MG63 (cell line): ENCODE results near the gene KIRREL1. TPM values are rescaled to one million over a fixed set of nuclear protein-coding genes. Genes with fewer than 3 reads are reported as not detected.

Experiments used
- DNase-seq: peaks from one replicate; pipeline ENCODE4 v3.0.0-alpha.2; 2020
- H3K27me3 ChIP-seq: fragments of 250-450 bp; sonication (Bioruptor Pico); 2 replicates; pipeline ENCODE4 v1.5.1; 2020; ENCODE audit warnings: mild to moderate bottlenecking, moderate library complexity
- H3K36me3 ChIP-seq: fragments of 250-450 bp; sonication (Bioruptor Pico); 2 replicates; pipeline ENCODE4 v1.5.1; 2020; ENCODE audit warnings: mild to moderate bottlenecking, moderate library complexity
- H3K4me3 ChIP-seq: fragments of 250-450 bp; sonication (Bioruptor Pico); 2 replicates; pipeline ENCODE4 v1.5.1; 2020; ENCODE audit warnings: mild to moderate bottlenecking, moderate library complexity
- H3K9me3 ChIP-seq: fragments of 250-450 bp; sonication (Bioruptor Pico); 2 replicates; pipeline ENCODE4 v1.5.1; 2020; ENCODE audit warnings: mild to moderate bottlenecking, moderate library complexity
- total RNA-seq: library from RNA; depleted of rRNA; stranded (reverse); fragments of >200 nt; shearing (Covaris generic); gene quantifications from 2 replicates; pipeline ENCODE4 v1.2.3, GENCODE V29; 2014; ENCODE audit warnings: low replicate concordance

The KIRREL1 gene
- total RNA-seq, 1 experiment from 2014 or later, result 26.3 TPM

DNA sequence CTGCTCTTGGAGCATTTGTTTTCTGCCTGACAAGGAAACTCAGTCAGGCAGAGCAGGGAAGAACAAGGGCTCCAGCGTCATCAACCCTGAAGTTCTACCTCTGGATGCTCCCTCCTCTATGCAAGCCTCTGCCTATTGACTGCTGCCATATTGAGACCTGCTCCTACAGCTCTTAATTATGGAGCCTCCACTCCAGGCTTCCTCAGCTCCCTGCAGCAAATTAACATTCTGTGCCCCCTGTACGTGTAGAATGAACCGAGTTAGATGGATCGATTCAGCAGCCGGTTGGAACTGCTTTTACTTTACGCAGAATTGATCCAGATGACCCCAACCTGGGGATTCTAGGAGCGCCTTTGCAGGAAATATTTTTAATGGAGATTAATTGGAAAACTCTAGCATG is 68.7 kb downstream of the KIRREL1 start:
- Histone ChIP-seq H3K27me3 (no peaks in the 10 kb centered on the region), H3K36me3 (peaks cover 49% of the 10 kb centered on the region), H3K4me3 (no peak overlapping the region), H3K9me3 (no peaks in the 10 kb centered on the region)
- no peak for DNase-seq

DNA sequence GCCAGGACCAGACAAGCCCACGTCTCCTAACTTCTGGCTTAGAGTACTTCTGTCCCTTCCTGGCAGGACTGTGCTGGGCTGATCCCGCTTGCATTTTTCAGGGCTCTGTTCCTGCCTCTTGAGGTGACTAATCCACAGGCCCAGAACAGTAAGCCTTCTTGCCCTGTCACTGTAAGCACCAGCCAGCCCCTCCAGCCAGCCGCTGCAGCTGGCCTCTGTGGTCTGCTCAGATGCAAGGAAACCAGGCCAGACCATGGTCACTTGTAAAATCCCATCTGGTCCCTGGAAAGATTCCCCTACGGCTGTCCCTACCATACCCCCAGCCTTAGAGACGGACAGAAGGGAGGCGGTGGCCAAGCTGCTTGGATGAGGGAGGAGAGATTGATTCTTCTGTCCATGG is 74.2 kb downstream of the KIRREL1 start:
- Histone ChIP-seq H3K36me3 (peaks cover 31% of the 10 kb centered on the region), H3K4me3 (no peak overlapping the region)
- peak; percentile 18 for DNase-seq

DNA sequence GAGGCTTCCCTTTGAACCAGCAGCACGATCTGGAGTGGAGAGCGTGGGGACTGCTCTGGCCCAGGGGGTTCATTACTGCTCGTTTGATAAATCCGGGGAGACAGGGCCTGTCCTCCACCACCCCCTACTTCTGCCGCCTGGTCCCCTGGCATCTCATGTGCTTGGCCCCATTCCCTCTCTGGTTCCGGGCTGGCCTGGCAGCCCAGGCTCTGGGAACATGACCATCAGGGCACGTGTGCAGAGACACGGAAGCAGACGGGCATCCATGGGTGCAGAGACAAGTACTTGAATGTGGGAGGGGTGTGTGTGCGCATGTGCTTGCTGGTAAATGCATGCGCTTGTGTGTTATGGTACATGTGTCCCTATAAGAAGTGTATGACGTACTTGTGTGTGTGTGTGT is 75.5 kb downstream of the KIRREL1 start:
- Histone ChIP-seq H3K36me3 (peaks cover 29% of the 10 kb centered on the region), H3K9me3 (no peaks in the 10 kb centered on the region), H3K27me3 (no peaks in the 10 kb centered on the region), H3K4me3 (no peak overlapping the region)
- no peak for DNase-seq

More for the DNA sequence above, 74.2 kb downstream of the KIRREL1 start:
- Histone ChIP-seq H3K9me3 (no peaks in the 10 kb centered on the region), H3K27me3 (no peaks in the 10 kb centered on the region)

DNA sequence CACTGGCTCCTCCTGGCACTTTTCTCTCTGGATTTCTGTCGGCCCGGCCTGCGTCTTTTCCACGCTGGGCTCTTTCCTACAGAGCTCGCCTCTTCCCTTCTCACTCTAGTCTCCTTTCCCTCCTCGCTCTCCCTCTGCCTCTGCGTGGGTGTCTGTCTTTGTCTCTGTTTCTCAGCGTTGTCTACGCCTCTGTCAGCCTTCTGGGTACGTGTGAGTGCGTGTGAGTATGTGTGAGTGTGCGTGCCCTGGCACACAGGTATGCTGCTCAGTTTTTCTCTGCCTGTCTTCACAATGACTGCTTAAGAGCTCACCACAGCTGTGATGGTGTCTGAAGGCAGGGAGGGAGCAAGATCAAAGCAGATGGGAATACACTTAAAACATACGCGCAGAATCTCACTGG is 77.7 kb downstream of the KIRREL1 start:
- Histone ChIP-seq H3K36me3 (peaks cover 36% of the 10 kb centered on the region), H3K27me3 (no peaks in the 10 kb centered on the region), H3K9me3 (no peaks in the 10 kb centered on the region), H3K4me3 (no peak overlapping the region)
- no peak for DNase-seq

DNA sequence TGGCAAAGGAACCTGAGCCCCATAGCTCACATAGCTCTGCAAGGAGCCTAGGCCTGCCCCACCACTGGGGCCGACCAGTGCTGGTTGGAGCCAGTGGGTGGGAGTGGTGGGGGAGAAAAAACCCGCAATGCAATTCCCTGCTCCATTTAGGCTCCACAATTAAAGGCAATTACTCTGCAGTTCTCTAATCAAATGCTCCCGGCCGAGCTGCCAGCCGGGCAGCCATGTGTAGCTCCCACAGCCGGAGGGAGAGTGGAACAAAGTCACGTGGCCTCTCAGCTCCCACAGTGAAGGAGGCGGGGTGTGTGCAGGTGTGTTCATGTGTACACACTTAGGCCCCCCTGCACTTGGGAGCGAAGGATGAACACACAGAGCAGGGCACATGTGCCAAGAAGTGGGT is 81.6 kb downstream of the KIRREL1 start:
- Histone ChIP-seq H3K9me3 (no peaks in the 10 kb centered on the region), H3K4me3 (no peak overlapping the region), H3K36me3 (peaks cover 52% of the 10 kb centered on the region), H3K27me3 (no peaks in the 10 kb centered on the region)
- DNase-seq, result no peak

DNA sequence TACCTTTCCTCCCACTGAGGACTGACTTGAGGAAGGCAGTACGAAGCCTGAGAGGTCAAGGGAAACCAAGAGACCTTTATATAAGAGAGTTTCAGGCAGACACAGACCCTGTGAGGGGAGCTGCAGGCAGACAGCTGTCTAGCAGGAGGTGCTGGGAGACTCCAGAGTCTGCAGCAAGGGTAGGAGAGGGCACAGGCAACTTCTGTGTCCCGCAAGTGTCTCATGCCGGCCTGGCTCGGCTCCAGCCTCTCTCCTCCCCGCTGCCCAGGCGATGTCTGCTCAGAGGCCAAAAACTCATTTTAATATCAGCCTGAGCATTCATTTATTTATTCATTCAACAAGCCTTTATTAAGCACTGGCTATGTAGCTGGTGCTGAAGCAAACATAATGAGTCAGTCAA is 83.0 kb downstream of the KIRREL1 start:
- Histone ChIP-seq H3K27me3 (no peaks in the 10 kb centered on the region), H3K36me3 (peaks cover 63% of the 10 kb centered on the region), H3K9me3 (no peaks in the 10 kb centered on the region), H3K4me3 (no peak overlapping the region)
- no peak for DNase-seq

DNA sequence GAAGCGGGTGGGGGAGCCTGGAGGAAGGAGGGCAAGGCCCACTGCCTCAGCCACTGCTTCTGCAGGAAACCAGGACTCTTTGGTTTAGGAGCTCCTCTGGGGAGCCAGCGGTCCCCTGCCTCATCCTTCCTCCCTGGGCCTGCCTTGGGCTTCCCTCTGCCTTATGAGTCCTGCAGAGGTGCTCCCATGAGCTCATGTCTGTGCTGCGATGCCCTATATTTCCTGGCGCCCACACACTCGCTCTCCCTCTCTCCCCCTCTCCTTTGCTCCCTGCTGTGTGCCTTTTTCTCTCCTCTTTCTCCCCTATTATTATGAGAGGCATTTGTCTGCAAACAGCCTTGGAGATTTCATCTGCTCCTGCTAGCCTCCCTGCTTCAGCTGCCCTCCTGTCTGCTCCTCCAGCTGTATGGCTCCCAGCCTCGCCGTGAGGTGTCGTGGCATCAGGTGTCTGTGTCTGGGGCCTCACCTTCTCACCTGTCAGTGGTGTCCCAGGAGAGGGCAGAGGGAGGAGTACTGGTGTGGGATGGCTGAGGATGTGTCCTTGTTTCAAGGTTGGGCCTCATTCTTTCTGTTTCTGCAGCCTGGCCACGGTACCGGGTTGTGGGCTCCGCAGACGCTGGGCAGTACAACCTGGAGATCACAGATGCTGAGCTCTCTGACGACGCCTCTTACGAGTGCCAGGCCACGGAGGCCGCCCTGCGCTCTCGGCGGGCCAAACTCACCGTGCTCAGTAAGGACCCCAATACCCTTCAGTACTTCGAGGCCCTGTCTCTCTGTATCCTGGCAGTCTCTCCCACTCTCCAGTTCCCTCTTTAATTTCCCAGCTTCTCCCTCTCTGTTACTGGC is 84.2 kb downstream of the KIRREL1 start:
- Histone ChIP-seq H3K9me3 (no peaks in the 10 kb centered on the region), H3K36me3 (peaks cover 70% of the 10 kb centered on the region), H3K27me3 (no peaks in the 10 kb centered on the region), H3K4me3 (no peak overlapping the region)
- DNase-seq, result no peak

DNA sequence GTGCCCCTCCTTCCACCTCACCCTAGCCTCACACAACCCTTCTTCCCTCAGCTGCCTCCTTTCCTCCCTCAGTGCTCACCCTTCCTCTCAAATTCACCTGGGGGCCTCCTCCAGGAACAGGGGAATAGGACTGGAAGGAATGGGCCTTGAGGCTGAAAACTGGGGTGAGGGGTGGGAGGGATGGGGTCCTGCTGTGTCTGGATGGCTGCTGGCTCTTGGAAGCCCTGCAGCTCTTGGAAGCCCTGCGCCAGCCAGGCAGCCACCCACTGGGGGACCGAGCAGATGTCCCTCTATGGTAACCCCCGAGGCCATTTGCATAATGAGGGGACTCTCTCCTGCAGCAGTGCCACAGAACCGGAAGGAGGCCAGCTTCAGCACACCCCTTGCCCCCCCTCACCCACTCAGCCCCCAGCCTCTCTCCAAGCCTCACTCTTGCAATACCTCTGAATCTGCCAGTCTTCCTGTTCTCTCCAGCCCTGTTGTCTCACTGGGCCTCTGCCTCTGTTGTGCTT is 85.2 kb downstream of the KIRREL1 start:
- peaks cover 73% of the 10 kb centered on the region for H3K36me3 ChIP-seq
- H3K4me3 ChIP-seq, result no peak overlapping the region
- no peaks in the 10 kb centered on the region for H3K27me3 ChIP-seq
- H3K9me3 ChIP-seq, result no peaks in the 10 kb centered on the region
- no peak for DNase-seq

DNA sequence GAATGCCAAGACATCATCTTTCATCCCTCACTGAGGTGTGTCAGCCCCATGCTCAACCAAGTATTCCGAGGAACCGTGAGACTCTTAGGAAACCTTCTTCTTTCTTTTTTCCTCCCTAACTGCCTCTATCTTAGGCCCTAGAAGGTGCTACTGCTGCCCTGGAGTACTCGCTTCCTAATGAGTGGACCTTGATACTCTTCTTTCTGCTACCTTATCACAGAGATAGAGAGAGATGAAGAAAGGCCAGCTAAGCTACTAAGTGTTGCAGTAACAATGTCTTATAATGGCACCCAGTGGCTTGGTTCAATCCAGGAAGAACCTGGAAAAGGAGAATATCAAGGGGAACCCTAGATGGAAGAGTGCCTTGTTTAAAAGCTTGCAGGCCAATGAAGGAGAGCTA is 86.6 kb downstream of the KIRREL1 start:
- Histone ChIP-seq H3K36me3 (peaks cover 81% of the 10 kb centered on the region), H3K4me3 (no peak overlapping the region), H3K9me3 (no peaks in the 10 kb centered on the region), H3K27me3 (no peaks in the 10 kb centered on the region)
- DNase-seq, result no peak

DNA sequence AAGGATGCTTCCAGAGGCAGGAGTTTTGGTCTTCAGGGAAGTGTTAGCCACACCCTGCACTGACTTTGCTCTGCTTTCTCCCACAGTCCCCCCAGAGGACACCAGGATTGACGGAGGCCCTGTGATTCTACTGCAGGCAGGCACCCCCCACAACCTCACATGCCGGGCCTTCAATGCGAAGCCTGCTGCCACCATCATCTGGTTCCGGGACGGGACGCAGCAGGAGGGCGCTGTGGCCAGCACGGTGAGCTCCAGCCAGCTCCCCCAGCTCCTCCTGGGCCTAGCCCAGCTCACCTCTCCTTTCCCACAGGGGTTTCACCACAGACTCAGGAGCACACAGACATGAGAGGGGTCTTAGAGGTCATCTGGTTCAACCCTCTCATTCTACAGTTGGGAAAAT is 90.9 kb downstream of the KIRREL1 start:
- DNase-seq, result no peak
- Histone ChIP-seq H3K4me3 (no peak overlapping the region), H3K36me3 (peaks cover 97% of the 10 kb centered on the region), H3K27me3 (no peaks in the 10 kb centered on the region), H3K9me3 (no peaks in the 10 kb centered on the region)

DNA sequence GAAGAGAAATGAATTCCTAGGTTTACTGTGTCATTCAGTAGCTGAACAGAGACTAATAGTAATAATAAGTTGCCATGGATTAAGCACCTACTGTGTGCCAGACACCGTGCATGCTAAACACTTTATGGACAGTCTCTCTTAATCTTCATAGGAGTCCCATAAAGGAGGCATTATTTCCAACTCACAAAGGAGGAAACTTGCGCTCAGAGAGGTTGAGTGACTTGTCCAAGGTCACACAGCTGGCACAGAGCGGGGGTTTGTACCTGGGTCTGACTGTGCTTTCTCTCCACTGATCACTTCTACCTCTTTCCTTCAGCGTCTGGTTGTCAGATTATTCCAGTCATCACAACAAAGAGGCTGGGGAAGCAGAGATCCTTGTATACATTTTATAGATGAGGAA is 91.3 kb downstream of the KIRREL1 start:
- no peak for DNase-seq
- Histone ChIP-seq H3K4me3 (no peak overlapping the region), H3K9me3 (no peaks in the 10 kb centered on the region), H3K27me3 (no peaks in the 10 kb centered on the region), H3K36me3 (peaks cover 96% of the 10 kb centered on the region)

DNA sequence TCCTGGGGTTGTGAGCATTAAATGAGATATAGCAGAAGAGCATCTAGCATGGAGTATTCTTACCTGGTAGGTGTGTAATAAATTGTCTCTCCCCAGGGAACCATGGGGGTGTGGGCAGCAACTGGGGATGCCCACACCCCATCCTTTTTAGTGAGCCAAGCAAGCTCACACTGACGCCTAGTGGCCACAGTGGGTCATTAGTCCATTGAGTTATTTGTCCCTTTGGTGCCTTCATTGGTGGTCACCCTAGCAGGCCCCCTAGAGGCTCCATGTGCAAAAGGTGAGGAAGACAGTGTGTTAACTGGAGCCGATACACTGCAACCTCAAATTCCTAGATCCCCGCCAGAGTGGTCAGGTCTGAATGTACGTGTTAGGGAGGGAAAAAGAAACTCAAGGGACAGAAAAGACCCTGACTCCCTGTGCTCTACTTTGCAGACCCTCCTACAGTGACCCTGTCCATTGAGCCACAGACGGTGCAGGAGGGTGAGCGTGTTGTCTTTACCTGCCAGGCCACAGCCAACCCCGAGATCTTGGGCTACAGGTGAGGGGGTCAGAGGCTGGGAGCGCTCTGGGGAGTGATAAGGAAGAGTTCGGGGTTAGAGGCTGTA is 94.0 kb downstream of the KIRREL1 start:
- peaks cover 94% of the 10 kb centered on the region for H3K36me3 ChIP-seq
- DNase-seq, result peak; percentile 59
- no peaks in the 10 kb centered on the region for H3K9me3 ChIP-seq
- H3K27me3 ChIP-seq, result no peaks in the 10 kb centered on the region
- no peak overlapping the region for H3K4me3 ChIP-seq

DNA sequence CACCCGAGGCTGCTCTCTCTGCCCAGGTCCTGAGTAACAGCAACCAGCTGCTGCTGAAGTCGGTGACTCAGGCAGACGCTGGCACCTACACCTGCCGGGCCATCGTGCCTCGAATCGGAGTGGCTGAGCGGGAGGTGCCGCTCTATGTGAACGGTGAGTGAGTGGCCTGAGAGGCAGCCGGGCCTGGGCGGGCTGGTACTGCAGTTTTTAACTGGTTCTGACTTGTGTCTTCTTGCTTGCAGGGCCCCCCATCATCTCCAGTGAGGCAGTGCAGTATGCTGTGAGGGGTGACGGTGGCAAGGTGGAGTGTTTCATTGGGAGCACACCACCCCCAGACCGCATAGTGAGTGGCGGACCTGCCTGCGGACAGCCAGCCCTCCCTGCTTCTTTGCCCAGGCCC is 96.0 kb downstream of the KIRREL1 start:
- Histone ChIP-seq H3K4me3 (no peak overlapping the region), H3K27me3 (no peaks in the 10 kb centered on the region), H3K9me3 (no peaks in the 10 kb centered on the region), H3K36me3 (peaks cover 92% of the 10 kb centered on the region)
- no peak for DNase-seq

DNA sequence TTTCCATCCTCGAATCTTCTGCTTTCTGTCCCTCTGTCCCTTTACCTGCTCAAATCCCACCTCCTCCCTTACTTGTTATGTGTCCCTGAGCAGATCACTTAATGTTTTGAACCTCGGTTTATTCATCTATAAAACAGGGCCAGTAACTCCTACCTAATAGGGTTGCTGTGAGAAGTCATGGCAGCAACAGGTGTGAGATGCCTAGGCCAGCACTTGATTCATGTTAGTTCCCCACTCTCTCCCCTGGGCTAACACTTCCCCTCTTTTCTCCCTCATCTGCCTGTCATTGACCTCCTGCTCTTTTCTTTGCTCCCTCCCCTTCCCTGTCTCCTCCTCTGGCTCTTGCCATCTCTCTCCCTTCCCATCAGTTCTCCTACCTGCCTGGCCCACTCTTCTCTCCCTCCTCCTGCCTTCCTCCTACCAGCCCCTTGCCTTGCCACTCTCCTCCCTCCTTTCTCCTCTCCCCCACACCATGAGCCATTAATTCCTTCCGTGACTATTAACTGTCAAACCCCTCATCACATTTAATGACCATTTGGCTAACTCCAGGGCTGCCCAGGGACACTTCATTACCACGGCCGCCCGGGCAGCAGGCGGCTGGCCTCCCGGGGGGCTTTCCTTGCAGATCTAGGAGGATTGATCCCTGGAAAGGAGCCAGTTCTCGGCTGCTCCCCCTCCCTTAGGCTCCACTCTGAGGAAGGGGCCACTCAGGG is 96.6 kb downstream of the KIRREL1 start:
- Histone ChIP-seq H3K9me3 (no peaks in the 10 kb centered on the region), H3K27me3 (no peaks in the 10 kb centered on the region), H3K36me3 (peaks cover 92% of the 10 kb centered on the region), H3K4me3 (no peak overlapping the region)
- no peak for DNase-seq

DNA sequence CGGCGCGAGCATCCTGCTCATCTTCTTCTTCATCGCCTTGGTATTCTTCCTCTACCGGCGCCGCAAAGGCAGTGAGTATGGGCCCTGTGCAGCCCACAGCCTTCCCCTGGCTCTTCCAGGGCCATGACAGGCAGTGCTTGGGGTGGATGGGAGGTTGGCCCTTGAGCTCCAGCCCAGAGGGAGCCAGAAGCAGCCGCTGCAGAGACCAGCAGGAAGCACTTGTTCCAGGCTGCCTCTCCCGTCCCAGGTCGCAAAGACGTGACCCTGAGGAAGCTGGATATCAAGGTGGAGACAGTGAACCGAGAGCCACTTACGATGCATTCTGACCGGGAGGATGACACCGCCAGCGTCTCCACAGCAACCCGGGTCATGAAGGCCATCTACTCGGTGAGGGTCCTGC is 99.9 kb downstream of the KIRREL1 start:
- H3K36me3 ChIP-seq, result peaks cover 76% of the 10 kb centered on the region
- no peak for DNase-seq
- no peak overlapping the region for H3K4me3 ChIP-seq
- H3K9me3 ChIP-seq, result no peaks in the 10 kb centered on the region
- H3K27me3 ChIP-seq, result no peaks in the 10 kb centered on the region

DNA sequence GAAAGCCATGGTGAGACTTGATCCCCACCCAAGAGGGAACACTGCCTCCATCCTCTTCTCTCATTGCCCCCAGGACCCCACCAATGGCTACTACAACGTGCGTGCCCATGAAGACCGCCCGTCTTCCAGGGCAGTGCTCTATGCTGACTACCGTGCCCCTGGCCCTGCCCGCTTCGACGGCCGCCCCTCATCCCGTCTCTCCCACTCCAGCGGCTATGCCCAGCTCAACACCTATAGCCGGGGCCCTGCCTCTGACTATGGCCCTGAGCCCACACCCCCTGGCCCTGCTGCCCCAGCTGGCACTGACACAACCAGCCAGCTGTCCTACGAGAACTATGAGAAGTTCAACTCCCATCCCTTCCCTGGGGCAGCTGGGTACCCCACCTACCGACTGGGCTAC is 101.1 kb downstream of the KIRREL1 start:
- Histone ChIP-seq H3K4me3 (no peak overlapping the region), H3K36me3 (peaks cover 65% of the 10 kb centered on the region), H3K9me3 (no peaks in the 10 kb centered on the region), H3K27me3 (no peaks in the 10 kb centered on the region)
- DNase-seq, result no peak

DNA sequence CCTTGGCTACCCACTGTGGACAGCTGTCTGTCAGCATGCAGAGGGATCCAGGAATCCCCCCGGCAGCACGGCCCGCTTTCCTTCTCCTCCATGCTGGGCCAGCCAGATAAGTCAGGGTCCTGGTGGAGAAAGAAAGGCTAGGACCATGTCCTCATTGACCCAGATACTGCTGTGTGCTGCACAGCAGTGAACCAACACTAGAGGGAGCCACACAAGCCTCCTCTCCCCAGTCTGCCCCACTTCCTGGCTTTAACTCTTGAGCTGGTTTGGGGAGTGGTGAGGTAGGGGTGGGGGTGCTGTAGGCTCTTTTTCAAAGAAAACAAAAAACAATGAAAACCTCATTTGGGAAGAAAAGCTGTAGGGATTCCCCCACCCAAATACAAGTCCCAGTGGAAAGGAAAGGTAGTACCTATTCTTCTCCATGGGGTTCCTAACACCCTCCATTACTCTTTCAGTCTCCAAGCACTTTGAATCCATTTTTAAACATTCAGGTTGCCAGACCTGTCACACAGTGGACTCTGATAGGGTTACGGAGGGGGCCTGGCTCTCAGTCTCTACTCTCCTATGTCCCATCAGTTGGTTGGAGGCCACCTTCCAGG is 102.4 kb downstream of the KIRREL1 start:
- Histone ChIP-seq H3K9me3 (no peaks in the 10 kb centered on the region), H3K27me3 (no peaks in the 10 kb centered on the region), H3K4me3 (no peak overlapping the region), H3K36me3 (peaks cover 54% of the 10 kb centered on the region)
- DNase-seq, result peak; percentile 15
